Lung (tissue), 12 donors: Measurements from ENCODE around the gene HTT. TPM values are rescaled to one million over a fixed set of nuclear protein-coding genes. Genes with fewer than 3 reads are reported as not detected.
A peak's percentile ranks its signal among the peaks of the same experiment; 100 is the strongest.

Source experiments
- ATAC-seq: fragments of 200-7000 bp; cut with Tn5 transposase; one replicate; pipeline ENCODE4 v1.9.1; 2020; ENCODE audit warnings: moderate number of reproducible peaks; ENCODE audit not compliant: insufficient read depth, low FRiP score
- DNase-seq, 3 donors: peaks; one replicate each; pipeline ENCODE4 v3.0.0-alpha.2; 2013 to 2017
- H3K27ac ChIP-seq, 2 donors: one replicate each; pipeline ENCODE4 v1.5.1; 2013; ENCODE audit warnings: mild to moderate bottlenecking in 2 of 2, moderate library complexity in 2 of 2, control low read depth in 1 of 2, inconsistent platforms in 1 of 2, low read depth in 1 of 2, low read length in 1 of 2
- H3K27me3 ChIP-seq, 3 donors: one replicate each; pipeline ENCODE4 v1.5.1; 2013; ENCODE audit warnings: low read length in 2 of 3; ENCODE audit not compliant: control insufficient read depth in 3 of 3, insufficient read depth in 3 of 3
- H3K36me3 ChIP-seq, 4 donors: one replicate each; pipeline ENCODE4 v1.5.1; 2013; ENCODE audit warnings: low read length in 4 of 4, mild to moderate bottlenecking in 1 of 4, moderate library complexity in 1 of 4; ENCODE audit not compliant: control insufficient read depth in 4 of 4, insufficient read depth in 4 of 4
- H3K4me1 ChIP-seq, 5 donors: one replicate each; pipeline ENCODE4 v1.5.1; 2013; ENCODE audit warnings: low read length in 5 of 5, mild to moderate bottlenecking in 2 of 5, moderate library complexity in 1 of 5; ENCODE audit not compliant: control insufficient read depth in 5 of 5, insufficient read depth in 5 of 5
- H3K4me3 ChIP-seq: one replicate; pipeline ENCODE4 v1.5.1; 2013; ENCODE audit warnings: mild to moderate bottlenecking, control low read depth, moderate library complexity
- H3K9ac ChIP-seq, 2 donors: one replicate each; pipeline ENCODE4 v1.5.1; 2013; ENCODE audit warnings: low read length in 2 of 2, control low read depth in 1 of 2; ENCODE audit not compliant: insufficient read depth in 1 of 2
- H3K9me3 ChIP-seq, 4 donors: one replicate each; pipeline ENCODE4 v1.5.1; 2013; ENCODE audit warnings: low read length in 3 of 4, mild to moderate bottlenecking in 1 of 4, moderate library complexity in 1 of 4; ENCODE audit not compliant: control insufficient read depth in 4 of 4, insufficient read depth in 3 of 4
- WGBS, 2 donors: extraction: QIAGEN DNeasy Blood & Tissue Kit; methylation state at CpG; one replicate each; pipeline ENCODE4 v1.1.7; 2013; 5-methylcytosine and 5-hydroxymethylcytosine counted together
- polyA plus RNA-seq, 2 donors: library from polyadenylated mRNA; stranded (reverse); fragments of 200-250 nt; gene quantifications; one replicate each; pipeline ENCODE4 v1.2.1, GENCODE V29; 2013
- total RNA-seq, 2 donors: library from RNA; depleted of rRNA in 1 of 2; stranded (reverse); fragments of >200 nt in 1 of 2; gene quantifications; one replicate each; pipeline ENCODE4 v1.2.1, GENCODE V29; 2014 to 2021
- TF ChIP-seq, protein P1 (sequence below): IDR thresholded peaks from 2 replicates; pipeline ENCODE4 v1.5.1; 2012; ENCODE audit warnings: mild to moderate bottlenecking; ENCODE audit errors: control extremely low read depth, extremely low read depth
- donor health status: control.
- donor health status: control.
- donor health status: Bipolar disorder and iron deficiency.
- donor health status: healthy.
- donor health status: DM: yes; HTN: yes; CAD: no.

The HTT gene
- total and polyA plus RNA-seq, 4 donors = 17.0 to 109 (median 48.4) TPM

DNA sequence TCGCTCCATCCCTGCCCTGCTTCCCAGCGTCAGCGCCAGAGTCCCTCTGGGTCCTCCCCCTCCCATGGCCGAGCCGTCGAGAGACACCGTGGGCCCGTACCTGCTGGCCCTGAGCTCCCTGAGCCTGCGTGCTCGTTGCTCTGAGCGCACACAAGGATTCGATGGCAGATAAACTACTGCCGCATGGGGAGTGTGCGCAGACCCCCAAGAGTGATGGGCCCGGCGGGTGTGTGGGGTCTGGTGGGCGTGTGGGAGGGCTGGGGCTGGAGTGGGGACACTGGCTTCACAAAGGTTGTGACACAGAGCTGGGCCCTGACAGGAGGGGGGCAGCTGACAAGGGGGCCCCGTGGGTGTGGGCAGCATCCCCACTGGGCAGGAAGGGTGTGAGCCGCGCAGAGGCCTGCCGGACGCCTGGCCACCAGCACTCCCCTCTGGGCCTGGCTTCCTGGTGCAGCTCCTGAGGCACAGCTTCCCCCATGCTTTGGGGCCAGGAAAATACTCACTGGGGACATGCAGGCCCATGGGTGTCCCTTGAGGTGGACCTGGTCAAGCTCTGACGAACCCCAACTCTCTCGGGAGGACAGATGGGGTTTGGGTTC is 213.6 kb downstream of the HTT start:
- no peak overlapping the region for H3K4me3 ChIP-seq
- H3K4me1 ChIP-seq = peaks cover 0 to 28% (median 5%) of the 10 kb centered on the region in 5 donors
- no peaks in the 10 kb centered on the region for H3K36me3 ChIP-seq
- 81 to 92% methylated on average over 24 of the region's 24 CpGs for WGBS, 2 donors
- ATAC-seq (no peak), DNase-seq (no peak)
- H3K27ac ChIP-seq = no peak overlapping the region
- H3K27me3 ChIP-seq = peaks cover 0 to 5% (median 0%) of the 10 kb centered on the region in 3 donors
- H3K9ac ChIP-seq = no peak overlapping the region
- peaks cover 0 to 1% (median 0%) of the 10 kb centered on the region in 4 donors for H3K9me3 ChIP-seq
- TF ChIP-seq, protein P1, sequence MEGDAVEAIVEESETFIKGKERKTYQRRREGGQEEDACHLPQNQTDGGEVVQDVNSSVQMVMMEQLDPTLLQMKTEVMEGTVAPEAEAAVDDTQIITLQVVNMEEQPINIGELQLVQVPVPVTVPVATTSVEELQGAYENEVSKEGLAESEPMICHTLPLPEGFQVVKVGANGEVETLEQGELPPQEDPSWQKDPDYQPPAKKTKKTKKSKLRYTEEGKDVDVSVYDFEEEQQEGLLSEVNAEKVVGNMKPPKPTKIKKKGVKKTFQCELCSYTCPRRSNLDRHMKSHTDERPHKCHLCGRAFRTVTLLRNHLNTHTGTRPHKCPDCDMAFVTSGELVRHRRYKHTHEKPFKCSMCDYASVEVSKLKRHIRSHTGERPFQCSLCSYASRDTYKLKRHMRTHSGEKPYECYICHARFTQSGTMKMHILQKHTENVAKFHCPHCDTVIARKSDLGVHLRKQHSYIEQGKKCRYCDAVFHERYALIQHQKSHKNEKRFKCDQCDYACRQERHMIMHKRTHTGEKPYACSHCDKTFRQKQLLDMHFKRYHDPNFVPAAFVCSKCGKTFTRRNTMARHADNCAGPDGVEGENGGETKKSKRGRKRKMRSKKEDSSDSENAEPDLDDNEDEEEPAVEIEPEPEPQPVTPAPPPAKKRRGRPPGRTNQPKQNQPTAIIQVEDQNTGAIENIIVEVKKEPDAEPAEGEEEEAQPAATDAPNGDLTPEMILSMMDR = no peak

DNA sequence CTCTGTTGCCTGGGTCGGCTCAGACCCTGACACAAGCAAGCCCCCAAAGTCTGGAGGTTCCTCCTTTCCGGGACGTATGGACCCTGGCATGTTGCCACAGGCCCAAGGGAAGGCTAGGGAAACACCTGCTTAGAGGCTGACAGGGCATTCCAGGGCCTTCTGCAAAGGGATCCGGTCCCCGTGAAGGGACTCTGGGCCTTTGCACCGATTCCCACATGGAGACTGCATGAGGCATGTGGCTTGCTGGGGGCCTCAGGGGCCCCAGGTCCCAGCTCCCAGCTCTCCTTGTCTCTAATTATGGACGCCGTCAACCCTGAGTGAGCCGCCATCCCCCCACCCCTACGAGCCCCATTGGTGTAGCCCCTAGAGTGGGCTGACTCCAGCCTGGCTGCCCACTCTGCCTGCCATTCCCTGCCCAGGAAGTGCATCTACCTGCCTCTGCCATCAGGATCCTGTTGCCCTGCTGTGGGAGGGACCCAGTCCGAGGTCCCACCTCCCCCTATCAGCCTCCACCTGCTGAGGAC is 214.2 kb downstream of the HTT start:
- peaks cover 0 to 30% (median 5%) of the 10 kb centered on the region in 5 donors for H3K4me1 ChIP-seq
- WGBS, 2 donors = 47 to 72% methylated on average over 11 of the region's 11 CpGs
- TF ChIP-seq, protein P1 = no peak
- no peak overlapping the region for H3K9ac ChIP-seq
- peaks cover 0 to 5% (median 0%) of the 10 kb centered on the region in 3 donors for H3K27me3 ChIP-seq
- no peak for DNase-seq
- peaks cover 0 to 1% (median 0%) of the 10 kb centered on the region in 4 donors for H3K9me3 ChIP-seq
- ATAC-seq = no peak
- H3K4me3 ChIP-seq = no peak overlapping the region
- H3K27ac ChIP-seq = peak overlapping the region in 1 of 2 donors; percentile 10
- no peaks in the 10 kb centered on the region for H3K36me3 ChIP-seq

DNA sequence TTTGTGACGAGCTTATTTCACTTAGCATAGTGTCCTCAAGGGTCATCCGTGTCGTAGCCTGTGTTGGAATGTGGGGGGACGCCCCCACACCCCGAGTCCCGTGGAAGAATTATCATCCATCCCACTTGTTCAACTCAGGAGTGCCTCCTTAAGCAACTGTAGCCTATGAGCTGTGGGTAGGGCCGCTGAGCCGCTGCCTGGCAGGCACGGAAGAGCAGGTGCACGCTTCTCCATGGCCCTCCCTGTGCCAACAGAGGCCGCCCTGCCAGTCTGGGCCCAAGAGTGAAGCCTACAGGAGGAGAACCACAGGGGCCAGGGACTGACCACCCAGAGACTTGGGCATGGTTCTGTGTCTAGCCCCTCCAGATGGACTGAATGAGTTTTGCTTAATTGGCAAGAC is 216.0 kb downstream of the HTT start:
- TF ChIP-seq, protein P1 = no peak
- Histone ChIP-seq H3K4me1 (peaks cover 0 to 46% (median 5%) of the 10 kb centered on the region in 5 donors), H3K36me3 (no peaks in the 10 kb centered on the region), H3K27ac (no peak overlapping the region), H3K27me3 (peaks cover 0 to 5% (median 0%) of the 10 kb centered on the region in 3 donors), H3K9me3 (peaks cover 0 to 1% (median 0%) of the 10 kb centered on the region in 4 donors), H3K9ac (no peak overlapping the region), H3K4me3 (no peak overlapping the region)
- DNase-seq (no peak), ATAC-seq (no peak)
- WGBS, 2 donors = 84 to 96% methylated on average over 11 of the region's 11 CpGs
